Thyroid gland (tissue), 4 donors: ENCODE results near the gene MOV10. TPM values are rescaled to one million over a fixed set of nuclear protein-coding genes. Genes with fewer than 3 reads are reported as not detected.

Source experiments
- DNase-seq, 2 donors: peaks; one replicate each; pipeline ENCODE4 v3.0.0-alpha.2; 2019
- H3K27ac ChIP-seq, 3 donors: fragments of 200-600 bp; sonication (generic); 1 replicate in 2 of 3; 2 replicates in 1 of 3; pipeline ENCODE4 v1.5.1; 2016 to 2019; ENCODE audit warnings: mild to moderate bottlenecking in 1 of 3, moderate library complexity in 1 of 3
- H3K27me3 ChIP-seq: fragments of 200-600 bp; sonication (generic); one replicate; pipeline ENCODE4 v1.5.1; 2019
- H3K36me3 ChIP-seq, 2 donors: fragments of 200-600 bp; sonication (generic); one replicate each; pipeline ENCODE4 v1.5.1; 2016 to 2019
- H3K4me1 ChIP-seq, 2 donors: fragments of 200-600 bp; sonication (generic); one replicate each; pipeline ENCODE4 v1.5.1; 2017 to 2019
- H3K4me3 ChIP-seq, 3 donors: fragments of 200-600 bp; sonication (generic); replicated peaks in 1 of 3; 1 replicate in 2 of 3; 2 replicates in 1 of 3; pipeline ENCODE4 v1.5.1; 2016; ENCODE audit warnings: mild to moderate bottlenecking in 1 of 3
- H3K9me3 ChIP-seq: fragments of 200-600 bp; sonication (generic); one replicate; pipeline ENCODE4 v1.5.1; 2017
- CTCF ChIP-seq, 6 experiments: fragments of 200-600 bp in 3 of 6; fragments of 450-650 bp in 3 of 6; sonication (generic) in 3 of 6; IDR thresholded peaks; one replicate each; pipeline ENCODE4 v1.5.1; 2016 to 2019; ENCODE audit warnings: antibody characterized with exemption in 6 of 6, mild to moderate bottlenecking in 2 of 6, inconsistent platforms in 1 of 6, moderate library complexity in 1 of 6
- POLR2A ChIP-seq, 2 donors: fragments of 450-650 bp; IDR thresholded peaks; one replicate each; pipeline ENCODE4 v1.6.1; 2017; ENCODE audit warnings: antibody characterized with exemption in 2 of 2, mild to moderate bottlenecking in 2 of 2, moderate library complexity in 1 of 2
- WGBS, 2 donors: methylation state at CpG; one replicate each; pipeline ENCODE4 v1.1.5; 2017; 5-methylcytosine and 5-hydroxymethylcytosine counted together
- intact Hi-C: fragments of 100-400 bp; cut with DNase I; formaldehyde crosslinking; loops from one replicate; pipeline ENCODE4 v1.15.1; 2023
- total RNA-seq, 4 donors: library from RNA; depleted of rRNA; stranded (reverse); fragments of >200 nt; gene quantifications; one replicate each; pipeline ENCODE4 v1.2.3, GENCODE V29; 2016

The MOV10 gene
- total RNA-seq, 4 donors from 2014 or later: 20.2 to 27.7 (median 27.5) TPM

GRCh38 chr1:112687361-112687760, 12.9 kb downstream of the MOV10 start:
- no peak for DNase-seq
- Histone ChIP-seq H3K4me1 (no peaks in the 10 kb centered on the region), H3K27me3 (no peaks in the 10 kb centered on the region), H3K36me3 (peaks cover 11 to 27% of the 10 kb centered on the region in 2 donors), H3K9me3 (no peaks in the 10 kb centered on the region), H3K27ac (no peak overlapping the region), H3K4me3 (no peak overlapping the region)
- WGBS, 2 donors: 88 to 93% methylated on average over 4 of the region's 4 CpGs
- TF ChIP-seq CTCF (IDR thresholded peaks at IDR 0.05): no peak
- TF ChIP-seq POLR2A (IDR thresholded peaks at IDR 0.05): no peak
- intact Hi-C loops: no loop called here

GRCh38 chr1:112687785-112688496, 13.5 kb downstream of the MOV10 start:
- Histone ChIP-seq H3K4me1 (no peaks in the 10 kb centered on the region), H3K36me3 (peaks cover 15 to 32% of the 10 kb centered on the region in 2 donors), H3K27me3 (no peaks in the 10 kb centered on the region), H3K9me3 (no peaks in the 10 kb centered on the region), H3K27ac (no peak overlapping the region), H3K4me3 (no peak overlapping the region)
- DNase-seq: no peak
- WGBS, 2 donors: 86 to 88% methylated on average over 13 of the region's 13 CpGs
- TF ChIP-seq CTCF (IDR thresholded peaks at IDR 0.05): no peak
- no peak for TF ChIP-seq POLR2A (IDR thresholded peaks at IDR 0.05)
- intact Hi-C loops: no loop called here

DNA sequence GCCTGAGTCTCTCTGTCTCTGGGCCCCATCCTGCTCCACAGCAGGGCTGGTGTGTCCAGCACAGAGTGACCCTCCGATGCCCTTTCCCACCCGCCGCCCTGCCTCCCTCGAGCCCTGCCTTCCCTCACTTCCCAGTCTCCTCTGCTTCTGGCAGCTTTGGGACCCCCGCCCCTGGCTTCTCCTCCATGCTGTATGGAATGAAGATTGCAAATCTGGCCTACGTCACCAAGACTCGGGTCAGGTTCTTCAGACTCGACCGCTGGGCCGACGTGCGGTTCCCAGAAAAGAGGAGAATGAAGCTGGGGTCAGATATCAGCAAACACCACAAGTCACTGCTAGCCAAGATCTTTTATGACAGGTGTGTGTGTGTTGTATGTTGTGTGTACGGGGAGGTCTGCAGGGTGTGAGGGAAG, 14.3 kb downstream of the MOV10 start:
- Histone ChIP-seq H3K4me3 (no peak overlapping the region), H3K36me3 (peaks cover 18 to 41% of the 10 kb centered on the region in 2 donors), H3K27me3 (no peaks in the 10 kb centered on the region), H3K27ac (no peak overlapping the region), H3K9me3 (no peaks in the 10 kb centered on the region), H3K4me1 (no peaks in the 10 kb centered on the region)
- TF ChIP-seq POLR2A (IDR thresholded peaks at IDR 0.05) (no peak), CTCF (IDR thresholded peaks at IDR 0.05) (no peak)
- WGBS, 2 donors: 79 to 83% methylated on average over 13 of the region's 13 CpGs
- intact Hi-C loops: no loop called here
- DNase-seq: no peak

DNA sequence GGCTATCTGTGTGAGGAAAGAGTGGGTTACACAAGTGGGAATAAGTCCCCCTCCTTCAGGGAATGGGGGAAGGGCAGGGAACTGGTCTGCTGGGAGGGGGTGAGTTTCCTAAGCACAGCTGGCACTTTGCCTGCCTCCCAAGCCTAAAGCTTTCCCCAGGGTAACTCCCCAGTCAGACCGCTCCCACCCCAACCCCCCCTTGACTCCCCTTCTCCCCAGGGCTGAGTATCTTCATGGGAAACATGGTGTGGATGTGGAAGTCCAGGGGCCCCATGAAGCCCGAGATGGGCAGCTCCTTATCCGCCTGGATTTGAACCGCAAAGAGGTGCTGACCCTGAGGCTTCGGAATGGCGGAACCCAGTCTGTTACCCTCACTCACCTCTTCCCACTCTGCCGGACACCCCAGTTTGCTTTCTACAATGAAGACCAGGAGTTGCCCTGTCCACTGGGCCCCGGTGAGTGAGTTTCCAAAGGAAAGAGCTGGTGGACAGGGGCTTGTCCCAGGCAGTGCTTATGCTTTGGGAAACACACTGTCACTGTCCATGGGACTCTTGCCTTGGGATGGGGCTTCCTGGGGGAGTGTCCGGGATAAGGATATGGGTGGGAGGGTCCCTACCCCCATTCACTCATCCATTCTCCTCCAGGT, 14.9 kb downstream of the MOV10 start:
- H3K4me1 ChIP-seq: no peaks in the 10 kb centered on the region
- H3K27me3 ChIP-seq: no peaks in the 10 kb centered on the region
- H3K9me3 ChIP-seq: no peaks in the 10 kb centered on the region
- H3K36me3 ChIP-seq: peaks cover 24 to 46% of the 10 kb centered on the region in 2 donors
- 92 to 96% methylated on average over 6 to 9 of the region's 9 CpGs for WGBS, 2 donors
- intact Hi-C loops: no loop called here
- no peak for DNase-seq
- no peak overlapping the region for H3K4me3 ChIP-seq
- no peak overlapping the region for H3K27ac ChIP-seq
- no peak for TF ChIP-seq POLR2A (IDR thresholded peaks at IDR 0.05)
- TF ChIP-seq CTCF (IDR thresholded peaks at IDR 0.05): no peak

DNA sequence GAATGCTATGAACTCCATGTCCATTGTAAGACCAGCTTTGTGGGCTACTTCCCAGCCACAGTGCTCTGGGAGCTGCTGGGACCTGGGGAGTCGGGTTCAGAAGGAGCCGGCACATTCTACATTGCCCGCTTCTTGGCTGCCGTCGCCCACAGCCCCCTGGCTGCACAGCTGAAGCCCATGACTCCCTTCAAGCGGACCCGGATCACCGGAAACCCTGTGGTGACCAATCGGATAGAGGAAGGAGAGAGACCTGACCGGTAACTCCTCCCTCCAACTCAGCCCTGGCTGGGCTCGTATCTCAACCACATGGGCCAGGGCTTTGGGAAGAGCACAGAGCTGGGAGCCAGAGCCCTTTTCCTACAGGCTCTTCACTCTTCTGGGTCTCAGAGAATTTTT, 15.4 kb downstream of the MOV10 start:
- WGBS, 2 donors: 89 to 94% methylated on average over 8 to 11 of the region's 11 CpGs
- TF ChIP-seq CTCF (IDR thresholded peaks at IDR 0.05): no peak
- TF ChIP-seq POLR2A (IDR thresholded peaks at IDR 0.05): no peak
- Histone ChIP-seq H3K4me3 (no peak overlapping the region), H3K27me3 (no peaks in the 10 kb centered on the region), H3K9me3 (no peaks in the 10 kb centered on the region), H3K36me3 (peaks cover 29 to 51% of the 10 kb centered on the region in 2 donors), H3K27ac (no peak overlapping the region), H3K4me1 (no peaks in the 10 kb centered on the region)
- intact Hi-C loops: no loop called here
- no peak for DNase-seq
